Uterus (tissue), 2 donors: ENCODE results near the gene VAV1.

Experiments used
- POLR2A ChIP-seq, 2 donors: fragments of 450-650 bp; IDR thresholded peaks; one replicate each; pipeline ENCODE4 v1.6.1; 2016; ENCODE audit warnings: antibody characterized with exemption in 2 of 2, mild to moderate bottlenecking in 1 of 2, moderate library complexity in 1 of 2
- TF ChIP-seq, protein P1 (sequence below), 4 experiments: fragments of 200-600 bp in 2 of 4; fragments of 450-650 bp in 2 of 4; sonication (generic) in 2 of 4; IDR thresholded peaks; one replicate each; pipeline ENCODE4 v1.5.1; 2016 to 2019; ENCODE audit warnings: antibody characterized with exemption in 4 of 4, mild to moderate bottlenecking in 2 of 4, moderate library complexity in 1 of 4

DNA sequence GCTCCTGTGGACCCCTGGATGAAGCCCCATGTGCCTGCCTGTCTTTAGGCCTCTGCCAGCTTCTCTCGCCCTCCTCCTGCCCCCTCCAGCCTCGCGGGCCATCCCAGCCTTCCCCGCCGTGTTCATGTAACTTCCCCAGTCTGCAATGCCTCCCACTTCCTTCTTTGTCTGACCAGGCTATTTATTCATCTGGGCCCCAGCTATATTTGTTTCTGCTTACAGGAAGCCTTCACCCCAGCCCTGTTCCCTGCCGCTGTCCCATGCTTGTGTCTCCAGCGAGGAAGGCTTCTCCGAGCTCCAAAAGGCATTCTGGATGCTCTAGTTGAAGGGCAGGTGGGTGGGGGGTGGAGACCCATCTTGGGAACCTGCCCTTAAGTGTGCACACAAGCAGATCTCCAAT is 44.2 kb upstream of the VAV1 start:
- TF ChIP-seq, protein P1, sequence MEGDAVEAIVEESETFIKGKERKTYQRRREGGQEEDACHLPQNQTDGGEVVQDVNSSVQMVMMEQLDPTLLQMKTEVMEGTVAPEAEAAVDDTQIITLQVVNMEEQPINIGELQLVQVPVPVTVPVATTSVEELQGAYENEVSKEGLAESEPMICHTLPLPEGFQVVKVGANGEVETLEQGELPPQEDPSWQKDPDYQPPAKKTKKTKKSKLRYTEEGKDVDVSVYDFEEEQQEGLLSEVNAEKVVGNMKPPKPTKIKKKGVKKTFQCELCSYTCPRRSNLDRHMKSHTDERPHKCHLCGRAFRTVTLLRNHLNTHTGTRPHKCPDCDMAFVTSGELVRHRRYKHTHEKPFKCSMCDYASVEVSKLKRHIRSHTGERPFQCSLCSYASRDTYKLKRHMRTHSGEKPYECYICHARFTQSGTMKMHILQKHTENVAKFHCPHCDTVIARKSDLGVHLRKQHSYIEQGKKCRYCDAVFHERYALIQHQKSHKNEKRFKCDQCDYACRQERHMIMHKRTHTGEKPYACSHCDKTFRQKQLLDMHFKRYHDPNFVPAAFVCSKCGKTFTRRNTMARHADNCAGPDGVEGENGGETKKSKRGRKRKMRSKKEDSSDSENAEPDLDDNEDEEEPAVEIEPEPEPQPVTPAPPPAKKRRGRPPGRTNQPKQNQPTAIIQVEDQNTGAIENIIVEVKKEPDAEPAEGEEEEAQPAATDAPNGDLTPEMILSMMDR (IDR thresholded peaks at IDR 0.05), result no peak
- TF ChIP-seq POLR2A (IDR thresholded peaks at IDR 0.05), result no peak
